ENCODE measurements around the gene CMTM8.

DNA sequence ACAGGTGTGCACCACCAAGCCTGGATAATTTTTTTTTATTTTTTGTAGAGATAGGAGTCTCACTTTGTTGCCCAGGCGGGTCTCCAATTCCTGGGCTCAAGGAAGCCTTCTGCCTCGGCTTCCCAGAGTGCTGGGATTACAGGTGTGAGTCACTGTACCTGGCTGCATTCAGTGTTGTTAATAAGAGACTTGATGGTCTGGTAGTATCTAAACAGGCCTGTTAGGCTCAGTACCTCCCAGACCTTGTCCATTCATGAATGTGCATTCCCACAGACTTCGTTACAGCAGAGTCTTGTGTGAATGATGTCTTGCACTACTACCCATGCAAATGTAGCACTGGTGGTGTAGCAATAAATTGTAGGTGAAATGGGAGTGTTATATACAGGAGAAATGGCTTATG, 17.7 kb downstream of the CMTM8 start:
- TF ChIP-seq, protein P1, sequence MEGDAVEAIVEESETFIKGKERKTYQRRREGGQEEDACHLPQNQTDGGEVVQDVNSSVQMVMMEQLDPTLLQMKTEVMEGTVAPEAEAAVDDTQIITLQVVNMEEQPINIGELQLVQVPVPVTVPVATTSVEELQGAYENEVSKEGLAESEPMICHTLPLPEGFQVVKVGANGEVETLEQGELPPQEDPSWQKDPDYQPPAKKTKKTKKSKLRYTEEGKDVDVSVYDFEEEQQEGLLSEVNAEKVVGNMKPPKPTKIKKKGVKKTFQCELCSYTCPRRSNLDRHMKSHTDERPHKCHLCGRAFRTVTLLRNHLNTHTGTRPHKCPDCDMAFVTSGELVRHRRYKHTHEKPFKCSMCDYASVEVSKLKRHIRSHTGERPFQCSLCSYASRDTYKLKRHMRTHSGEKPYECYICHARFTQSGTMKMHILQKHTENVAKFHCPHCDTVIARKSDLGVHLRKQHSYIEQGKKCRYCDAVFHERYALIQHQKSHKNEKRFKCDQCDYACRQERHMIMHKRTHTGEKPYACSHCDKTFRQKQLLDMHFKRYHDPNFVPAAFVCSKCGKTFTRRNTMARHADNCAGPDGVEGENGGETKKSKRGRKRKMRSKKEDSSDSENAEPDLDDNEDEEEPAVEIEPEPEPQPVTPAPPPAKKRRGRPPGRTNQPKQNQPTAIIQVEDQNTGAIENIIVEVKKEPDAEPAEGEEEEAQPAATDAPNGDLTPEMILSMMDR (IDR thresholded peaks at IDR 0.05; ENCODE audit: borderline replicate concordance, extremely low read depth, low read length, poor library complexity, severe bottlenecking), result no peak
- TF ChIP-seq EZH2 (IDR thresholded peaks at IDR 0.05; ENCODE audit: borderline replicate concordance, low read depth, low read length, severe bottlenecking), result no peak
